ENCODE results near the gene SLC33A1.

SLC33A1 gene

DNA sequence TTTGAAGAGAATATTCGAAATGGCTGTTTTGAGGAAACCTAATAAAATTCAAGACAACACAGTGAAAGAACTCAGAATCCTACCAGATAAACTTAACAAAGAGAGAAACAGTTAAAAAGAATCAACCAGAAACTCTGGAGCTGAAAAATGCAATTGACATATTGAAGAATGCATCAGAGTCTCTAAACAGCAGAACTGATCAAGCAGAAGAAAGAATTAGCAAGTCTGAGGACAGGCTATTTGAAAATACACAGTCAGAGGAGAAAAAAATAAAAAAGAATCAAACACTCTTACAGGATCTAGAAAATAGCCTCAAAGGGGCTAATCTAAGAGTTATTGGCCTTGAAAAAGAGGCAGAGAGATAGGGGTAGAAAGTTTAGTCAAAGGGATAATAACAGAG lies 61.7 kb downstream of the SLC33A1 start:
- DNase-seq (ENCODE audit: low read depth in 2 of 2): no peak

DNA sequence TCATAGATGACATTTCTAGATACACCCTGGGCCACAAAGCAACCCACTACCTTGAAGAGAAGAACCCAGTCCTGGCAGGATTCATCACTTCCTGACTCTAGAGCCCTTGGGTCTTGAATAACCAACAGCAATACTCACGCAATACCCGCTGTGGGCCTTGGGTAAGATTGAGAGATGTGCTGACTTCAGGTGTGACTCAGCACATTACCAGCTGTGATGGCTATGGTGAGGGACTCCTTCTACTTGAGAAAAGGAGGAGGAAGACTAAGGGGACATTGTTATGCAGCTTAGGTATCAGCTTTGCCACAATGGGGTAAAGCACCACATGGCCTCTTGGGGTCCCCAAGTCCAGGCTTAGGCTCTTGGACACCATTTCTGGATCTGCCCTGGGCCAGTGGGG lies 63.0 kb downstream of the SLC33A1 start:
- no peak for DNase-seq (ENCODE audit: low read depth in 2 of 2)

DNA sequence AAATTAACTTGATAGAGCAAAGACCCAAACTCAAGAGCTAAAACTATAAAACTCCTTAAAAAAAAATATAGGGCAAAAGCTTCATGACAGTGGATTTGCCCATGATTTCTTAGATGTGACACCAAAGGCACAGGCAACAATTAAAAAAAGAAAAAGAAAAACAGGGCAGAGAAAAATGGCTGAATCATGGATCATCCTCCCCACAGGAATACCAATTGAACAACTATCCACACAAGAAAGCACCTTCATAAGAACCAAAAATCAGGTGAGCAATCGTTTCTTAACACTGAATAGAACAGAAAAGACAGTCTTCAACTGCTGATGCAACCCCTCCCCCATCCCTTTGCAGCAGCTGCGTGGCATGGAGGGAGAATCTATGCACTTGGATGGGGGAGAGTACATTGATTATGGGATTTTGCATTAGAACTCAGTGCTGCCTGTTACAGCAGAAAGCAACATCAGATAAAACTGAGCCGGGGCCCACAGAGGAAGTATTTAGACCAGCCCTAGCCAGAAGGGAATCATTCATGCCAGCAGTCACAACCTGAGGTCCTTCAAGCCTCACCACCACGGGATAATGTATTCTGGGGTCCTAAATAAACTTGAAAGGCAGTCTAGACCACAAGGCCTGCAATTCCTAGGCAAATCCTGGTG lies 63.8 kb downstream of the SLC33A1 start:
- no peak for DNase-seq (ENCODE audit: low read depth in 2 of 2)

DNA sequence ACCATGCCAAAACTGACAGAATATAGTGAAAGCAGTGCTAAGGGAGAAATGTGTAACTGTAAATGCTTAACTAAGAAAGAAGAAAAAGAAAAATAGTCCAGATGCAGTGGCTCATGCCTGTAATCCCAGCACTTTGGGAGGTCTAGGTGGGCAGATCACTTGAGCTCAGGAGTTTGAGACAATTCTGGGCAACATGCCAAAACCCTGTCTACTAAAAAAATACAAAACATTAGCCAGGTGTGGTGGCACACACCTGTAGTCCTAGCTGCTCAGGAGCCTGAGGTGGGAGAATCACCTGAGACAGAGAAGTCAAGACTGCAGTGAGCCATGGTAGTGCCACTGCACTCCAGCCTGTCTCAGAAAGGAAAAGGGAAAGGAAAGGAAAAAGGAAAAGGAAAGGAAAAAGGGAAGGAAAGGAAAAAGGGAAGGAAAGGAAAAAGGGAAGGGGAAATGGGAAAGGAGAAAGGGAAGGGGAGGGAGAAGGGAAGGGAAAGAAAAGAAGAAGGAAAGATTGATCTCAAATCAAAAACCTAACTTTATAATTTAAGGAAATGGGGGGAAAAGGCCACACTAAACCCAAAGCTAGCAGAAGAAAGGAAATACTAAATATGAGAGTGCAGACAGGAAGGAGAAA lies 68.4 kb downstream of the SLC33A1 start:
- DNase-seq (ENCODE audit: low read depth in 2 of 2): no peak

DNA sequence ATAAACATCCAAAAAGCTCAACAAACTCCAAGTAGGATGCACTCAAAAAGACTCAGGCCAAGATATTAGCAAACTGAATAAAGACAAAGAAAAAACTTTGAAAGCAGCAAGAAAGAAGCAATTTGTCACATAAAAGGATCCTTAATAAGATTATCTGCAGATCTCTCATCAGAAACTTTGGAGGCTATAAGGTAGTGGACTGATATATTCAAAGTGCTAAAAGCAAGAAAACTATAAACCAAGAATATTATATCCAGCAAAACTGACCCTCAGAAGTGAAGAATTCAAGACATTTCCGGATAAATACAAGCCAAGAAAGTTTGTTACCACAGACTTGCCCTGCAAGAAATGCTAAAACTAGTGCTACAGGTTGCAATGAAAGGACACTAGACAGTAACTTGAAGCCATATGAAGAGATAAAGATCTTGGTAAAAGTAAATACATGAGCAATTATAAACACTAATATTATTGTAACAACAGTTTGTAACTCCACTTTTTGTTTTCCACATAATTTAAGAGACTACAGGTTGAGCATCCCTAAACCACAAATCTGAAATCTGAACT lies 71.8 kb downstream of the SLC33A1 start:
- no peak for DNase-seq (ENCODE audit: low read depth in 2 of 2)

GRCh38 chr3:155780291-155780690 lies 73.9 kb downstream of the SLC33A1 start:
- DNase-seq (ENCODE audit: low read depth in 2 of 2): no peak

DNA sequence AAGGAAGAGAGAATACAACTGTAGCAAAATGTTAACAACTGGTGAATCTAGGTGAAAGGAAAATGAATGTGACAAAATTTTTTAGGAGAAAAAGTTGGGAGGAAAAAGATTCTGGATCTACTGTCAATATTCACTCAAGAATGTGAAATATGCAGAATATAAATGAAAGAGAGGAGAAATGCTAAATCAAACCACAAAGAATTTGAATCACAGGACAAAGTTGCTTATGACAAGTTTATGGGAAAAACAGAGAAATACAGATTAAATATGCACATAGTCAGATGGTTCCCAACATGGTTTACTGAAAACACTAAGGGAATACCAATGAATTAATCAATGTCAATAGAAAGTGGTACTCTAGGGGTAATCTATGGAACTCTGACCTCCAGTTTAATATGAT lies 75.8 kb downstream of the SLC33A1 start:
- no peak for DNase-seq (ENCODE audit: low read depth in 2 of 2)

DNA sequence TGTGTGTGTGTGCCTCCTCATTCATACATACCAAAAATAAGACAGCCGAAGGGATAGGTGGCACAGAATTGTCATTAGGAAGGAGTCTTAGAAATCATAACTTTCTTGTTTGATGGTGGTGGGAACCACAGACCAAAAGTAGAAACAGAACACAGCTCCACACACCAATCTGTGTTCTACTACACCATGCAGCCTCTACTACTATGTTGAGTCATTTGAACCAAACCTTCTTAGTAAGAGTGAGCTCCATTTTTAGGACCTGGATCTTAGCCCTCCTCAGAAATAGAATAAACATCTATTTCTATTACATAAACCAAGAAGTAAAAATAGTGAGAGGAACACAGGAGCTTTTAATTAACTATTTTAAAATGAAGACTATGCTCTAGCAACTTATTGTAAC lies 81.4 kb downstream of the SLC33A1 start:
- no peak for DNase-seq (ENCODE audit: low read depth in 2 of 2)

DNA sequence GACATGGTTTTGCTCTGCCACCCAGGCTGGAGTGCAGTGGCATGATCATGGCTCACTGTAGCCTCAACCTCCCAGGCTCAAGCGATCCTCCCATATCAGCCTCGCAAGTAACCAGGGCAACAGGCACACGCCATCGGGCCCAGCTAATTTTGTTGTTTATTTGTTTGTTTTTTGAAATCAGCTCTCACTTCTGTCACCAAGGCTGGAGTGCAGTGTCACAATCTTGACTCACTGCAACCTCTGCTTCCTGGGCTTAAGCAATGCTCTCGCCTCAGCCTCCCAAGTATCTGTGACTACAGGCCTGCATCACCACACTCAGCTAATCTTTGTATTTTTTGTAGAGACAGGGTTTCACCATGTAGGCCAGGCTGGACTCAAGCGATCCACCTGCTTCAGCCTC lies 83.1 kb downstream of the SLC33A1 start:
- DNase-seq (ENCODE audit: low read depth in 2 of 2): no peak

Measured in stimulated activated CD4-positive, alpha-beta T cell treated with anti-CD3 and anti-CD28 coated beads, Interleukin-12 subunit alpha, Interleukin-12 subunit beta, amount 100 ng/mL, for 24 hours (primary cell).